ENCODE data around the gene PILRA.
"Not testable (repeated sequence)": the region's sequence is repeated elsewhere in the genome, so short reads cannot be mapped to it uniquely, and the experiment has no call there.

The PILRA gene

GRCh38 chr7:100358027-100358856 is 15.0 kb upstream of the PILRA start, which contains the start of gene PILRB:
PILRB (plus strand) TSS chr7:100358117; CDS start chr7:100358303, 186 bp downstream.
- no peak for DNase-seq (ENCODE audit: low read depth)

DNA sequence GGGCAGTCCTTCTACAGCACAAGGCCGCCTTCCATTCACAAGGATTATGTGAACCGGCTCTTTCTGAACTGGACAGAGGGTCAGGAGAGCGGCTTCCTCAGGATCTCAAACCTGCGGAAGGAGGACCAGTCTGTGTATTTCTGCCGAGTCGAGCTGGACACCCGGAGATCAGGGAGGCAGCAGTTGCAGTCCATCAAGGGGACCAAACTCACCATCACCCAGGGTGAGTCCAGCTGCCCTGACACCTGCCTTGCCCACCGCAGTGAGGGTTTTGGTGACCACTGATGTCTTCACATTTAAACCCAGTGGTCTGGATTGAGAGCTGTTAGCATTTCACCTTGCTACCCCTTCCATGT is 14.5 kb upstream of the PILRA start:
- no peak for DNase-seq (ENCODE audit: low read depth)

DNA sequence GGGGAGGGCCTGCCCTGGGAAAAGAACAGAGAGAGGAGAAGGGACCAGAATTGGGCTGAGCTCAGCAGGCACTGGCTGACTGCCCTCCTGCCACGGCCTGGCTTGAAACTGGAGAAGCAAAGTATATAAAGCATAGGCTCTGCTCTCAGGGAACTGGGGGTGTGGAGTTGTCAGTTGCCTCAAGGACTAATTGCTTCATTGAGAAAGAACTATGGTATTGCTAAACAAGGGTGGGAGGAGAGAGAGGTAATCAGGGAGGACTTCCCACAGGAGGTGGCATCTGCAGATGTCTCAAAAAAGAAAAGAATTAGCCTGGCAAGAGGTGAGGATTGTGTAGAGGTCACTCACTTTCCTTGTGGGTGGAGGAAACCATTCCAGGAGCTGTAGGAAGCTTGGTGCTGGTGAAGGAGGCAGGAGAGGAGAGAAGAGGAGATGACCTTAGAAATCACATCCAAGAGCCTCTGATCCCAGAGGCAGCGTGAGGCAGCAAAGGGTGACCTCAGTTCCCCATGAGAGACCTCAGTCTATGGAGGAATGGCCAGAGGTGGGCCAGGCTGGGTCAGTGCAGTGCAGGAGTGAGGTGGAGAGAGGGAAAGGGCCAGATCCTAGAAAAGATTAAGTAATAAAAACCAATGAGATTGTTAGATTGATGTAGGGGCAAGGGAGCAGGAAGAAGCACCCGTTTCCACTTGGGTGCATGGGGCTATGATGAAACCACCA is 13.0 kb upstream of the PILRA start:
- no peak for DNase-seq (ENCODE audit: low read depth)

DNA sequence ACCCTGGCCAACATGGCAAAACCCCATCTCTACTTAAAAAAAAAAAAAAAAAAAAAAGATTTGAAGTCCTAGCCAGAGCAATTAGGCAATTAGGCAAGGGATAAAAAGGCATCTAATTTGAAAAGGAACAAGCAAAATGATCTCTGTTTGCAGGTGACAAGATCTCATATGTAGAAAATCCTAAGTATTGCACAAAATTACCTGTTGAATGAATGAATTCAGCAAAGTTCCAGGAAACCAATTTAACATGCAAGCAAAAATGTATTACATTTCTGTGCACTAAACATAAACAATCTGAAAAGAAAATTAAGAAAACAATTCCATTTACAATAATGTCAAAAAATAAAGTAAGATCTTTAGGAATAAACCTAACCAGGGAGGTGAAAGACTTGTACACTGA is 10.2 kb upstream of the PILRA start:
- DNase-seq (ENCODE audit: low read depth) = no peak

DNA sequence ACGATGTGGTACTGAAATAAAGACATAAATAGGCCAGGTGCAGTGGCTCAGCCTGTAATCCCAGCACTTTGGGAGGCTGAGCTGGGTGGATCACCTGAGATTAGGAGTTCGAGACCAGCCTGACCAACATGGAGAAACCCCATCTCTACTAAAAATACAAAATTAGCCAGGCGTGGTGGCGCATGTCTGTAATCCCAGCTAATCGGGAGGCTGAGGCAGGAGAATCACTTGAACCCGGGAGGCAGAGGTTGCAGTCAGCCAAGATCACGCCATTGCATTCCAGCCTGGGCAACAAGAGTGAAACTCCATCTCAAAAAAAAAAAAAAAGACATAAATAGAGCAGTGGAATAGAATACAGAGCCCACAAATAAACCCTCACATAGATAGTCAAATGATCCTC is 9.5 kb upstream of the PILRA start:
- DNase-seq (ENCODE audit: low read depth) = not testable (repeated sequence)

- DNase-seq (ENCODE audit: low read depth) = no peak
Observed at GRCh38 chr7:100364480-100364879, 8.8 kb upstream of the PILRA start.

DNA sequence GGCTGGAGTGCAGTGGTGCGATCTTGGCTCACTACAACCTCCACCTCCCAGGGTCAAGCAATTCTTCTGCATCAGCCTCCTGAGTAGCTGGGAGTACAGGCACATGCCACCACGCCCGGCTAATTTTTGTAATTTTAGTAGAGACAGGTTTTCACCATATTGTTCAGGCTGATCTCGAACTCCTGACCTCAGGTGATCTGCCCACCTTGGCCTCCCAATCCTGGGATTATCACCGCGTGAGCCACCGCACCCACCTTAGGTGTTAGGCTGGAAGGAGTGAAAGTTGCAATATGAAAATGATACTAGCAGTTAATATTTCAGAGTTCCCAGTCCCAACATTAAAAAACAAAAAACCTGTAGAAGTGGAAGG is 7.3 kb upstream of the PILRA start:
- DNase-seq (ENCODE audit: low read depth) = not testable (repeated sequence)

DNA sequence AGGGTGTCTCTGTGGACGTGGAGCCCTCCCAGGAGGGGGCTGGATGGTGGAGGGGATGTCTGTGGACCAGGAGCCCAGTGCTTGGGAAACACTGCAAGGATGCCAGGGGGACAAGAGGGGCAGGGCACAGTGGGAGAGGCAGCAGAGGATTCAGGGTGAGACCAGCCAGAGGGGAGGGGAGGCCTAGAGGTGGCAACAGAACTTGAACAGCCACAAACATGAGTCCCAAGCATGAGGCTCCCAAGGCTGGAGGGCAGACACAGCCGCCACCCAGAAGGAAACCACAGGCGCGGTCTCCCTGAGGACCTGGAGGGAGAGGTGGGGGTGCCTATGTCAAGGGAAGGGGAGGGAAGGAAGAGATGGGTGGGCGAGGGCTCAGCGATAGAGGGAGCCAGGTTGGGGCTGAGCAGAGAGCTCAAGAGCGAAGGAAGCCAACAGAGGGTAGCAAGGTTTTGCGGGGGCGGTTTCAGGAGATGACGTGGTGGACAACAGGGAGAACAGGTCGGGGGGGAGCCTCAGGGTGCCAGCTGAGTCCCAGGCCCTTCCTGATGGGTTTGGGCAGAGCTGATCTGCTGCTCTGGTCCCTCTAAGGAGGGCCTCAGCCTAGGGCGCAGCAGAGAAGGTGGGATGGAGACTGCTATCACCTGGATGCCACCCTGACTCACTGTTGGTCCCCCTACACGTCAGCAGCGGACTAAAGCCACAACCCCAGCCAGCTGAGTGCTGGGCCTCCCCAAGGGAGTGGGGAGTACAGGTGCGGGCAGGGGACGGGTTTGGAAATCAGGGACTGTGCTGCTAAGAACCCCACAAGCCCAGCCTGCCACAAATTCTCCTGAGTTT is 6.7 kb upstream of the PILRA start:
- no peak for DNase-seq (ENCODE audit: low read depth)

- DNase-seq (ENCODE audit: low read depth) = no peak
Observed at GRCh38 chr7:100367251-100367620, 6.1 kb upstream of the PILRA start.

- DNase-seq (ENCODE audit: low read depth) = no peak
Observed at GRCh38 chr7:100367676-100368613, 5.3 kb upstream of the PILRA start.

GRCh38 chr7:100369105-100369504 is 4.2 kb upstream of the PILRA start:
- no peak for DNase-seq (ENCODE audit: low read depth)

- DNase-seq (ENCODE audit: low read depth) = no peak
Observed at GRCh38 chr7:100370303-100370702, 3.0 kb upstream of the PILRA start.

GRCh38 chr7:100370746-100371145 is 2.5 kb upstream of the PILRA start:
- no peak for DNase-seq (ENCODE audit: low read depth)

- no peak for DNase-seq (ENCODE audit: low read depth)
Observed at GRCh38 chr7:100371561-100372171, 1.6 kb upstream of the PILRA start.

DNA sequence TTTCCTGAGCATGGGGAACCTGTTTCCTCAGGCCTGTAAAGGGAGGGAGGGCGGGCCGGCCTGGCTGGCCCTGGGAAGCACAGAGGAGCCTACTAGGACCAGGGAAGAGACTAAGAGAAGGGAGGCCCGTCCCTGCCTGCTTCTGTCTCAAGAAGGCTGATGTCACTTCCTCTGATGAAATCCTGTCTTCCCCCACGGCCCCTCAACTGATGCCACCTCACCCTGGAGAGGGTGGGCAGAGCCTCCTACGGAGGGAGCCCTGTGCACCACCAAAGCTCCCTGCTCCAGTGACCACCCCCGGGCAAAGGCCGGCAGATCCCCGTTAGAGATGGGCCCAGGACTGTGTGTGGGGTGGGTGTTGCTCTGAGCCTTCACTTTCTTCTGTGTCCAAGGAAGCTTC is 1.0 kb upstream of the PILRA start:
- DNase-seq (ENCODE audit: low read depth) = no peak

DNA sequence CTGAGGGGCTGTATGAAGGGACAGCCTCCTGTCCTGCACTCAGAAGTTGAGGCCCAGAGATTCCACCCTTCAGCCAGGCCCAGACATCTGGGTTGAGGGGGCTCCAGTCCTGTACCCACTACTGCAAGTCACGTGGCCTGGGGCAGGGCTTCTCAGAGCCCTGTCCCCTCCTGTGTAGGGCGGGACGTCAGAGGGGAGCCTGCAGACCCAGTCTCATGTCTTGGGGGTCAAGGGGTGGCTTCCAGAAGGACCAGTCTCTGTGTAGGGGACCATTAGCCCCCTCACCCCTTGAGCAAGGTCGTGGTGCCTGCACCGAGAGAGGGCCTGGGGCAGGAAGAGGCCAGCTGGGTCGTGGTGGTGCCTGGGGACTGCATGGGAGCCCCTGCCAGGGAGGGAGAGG is 593 bp upstream of the PILRA start:
- DNase-seq (ENCODE audit: low read depth) = no peak

- not testable (repeated sequence) for DNase-seq (ENCODE audit: low read depth)
Observed at GRCh38 chr7:100373870-100374598, 747 bp downstream of the PILRA start.

DNA sequence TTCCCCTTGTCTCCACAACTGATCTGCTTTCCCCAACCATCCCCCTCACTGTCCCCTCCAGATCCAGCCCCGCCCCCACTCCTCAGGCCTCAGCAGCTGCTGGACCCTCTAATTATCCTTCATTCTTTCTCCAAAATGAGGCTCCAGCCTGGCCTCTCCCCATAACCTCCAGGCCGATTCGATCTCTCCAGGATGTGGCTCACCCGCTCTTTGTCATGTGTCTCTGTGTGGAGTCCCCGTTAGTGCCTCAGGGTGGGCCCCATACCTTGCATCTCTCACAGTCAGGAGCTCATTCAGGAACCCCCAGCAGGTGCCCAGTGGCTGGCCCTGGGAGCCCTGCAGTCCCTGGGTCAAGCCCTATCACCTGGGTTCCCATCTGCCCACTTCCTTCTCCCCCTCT is 1.3 kb downstream of the PILRA start:
- no peak for DNase-seq (ENCODE audit: low read depth)

DNA sequence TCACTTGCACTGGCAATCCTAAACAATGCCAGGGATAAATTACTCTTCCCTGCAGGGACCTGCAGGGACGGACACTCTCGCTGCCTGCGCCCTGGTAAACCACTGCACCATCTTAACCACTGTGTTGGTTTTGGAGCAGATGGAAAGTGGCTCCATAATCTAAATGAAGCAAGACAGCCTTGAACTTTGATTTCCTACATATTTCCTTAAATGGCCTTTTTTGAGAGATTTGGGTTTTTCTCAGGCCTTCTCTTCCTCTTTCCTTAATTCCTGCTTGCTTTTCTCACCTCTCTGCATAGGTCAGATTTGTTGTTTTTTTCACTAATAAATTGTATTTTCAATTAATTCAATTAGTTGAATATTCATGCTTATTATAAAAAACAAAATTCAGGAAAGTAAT is 2.8 kb downstream of the PILRA start:
- no peak for DNase-seq (ENCODE audit: low read depth)

GRCh38 chr7:100378114-100378755 is 4.9 kb downstream of the PILRA start:
- no peak for DNase-seq (ENCODE audit: low read depth)
